ENCODE data around the gene GGT1.
"Not testable (repeated sequence)": the region's sequence is repeated elsewhere in the genome, so short reads cannot be mapped to it uniquely, and the experiment has no call there.

GGT1 gene

GRCh38 chr22:24642307-24642706 is 39.3 kb downstream of the GGT1 start:
- DNase-seq (ENCODE audit: low spot score): not testable (repeated sequence)

- DNase-seq (ENCODE audit: low spot score): not testable (repeated sequence)
Observed at GRCh38 chr22:24644409-24644808, 41.4 kb downstream of the GGT1 start.

GRCh38 chr22:24645408-24646399 is 42.7 kb downstream of the GGT1 start:
- not testable (repeated sequence) for DNase-seq (ENCODE audit: low spot score)

GRCh38 chr22:24646756-24647155 is 43.8 kb downstream of the GGT1 start:
- not testable (repeated sequence) for DNase-seq (ENCODE audit: low spot score)

DNA sequence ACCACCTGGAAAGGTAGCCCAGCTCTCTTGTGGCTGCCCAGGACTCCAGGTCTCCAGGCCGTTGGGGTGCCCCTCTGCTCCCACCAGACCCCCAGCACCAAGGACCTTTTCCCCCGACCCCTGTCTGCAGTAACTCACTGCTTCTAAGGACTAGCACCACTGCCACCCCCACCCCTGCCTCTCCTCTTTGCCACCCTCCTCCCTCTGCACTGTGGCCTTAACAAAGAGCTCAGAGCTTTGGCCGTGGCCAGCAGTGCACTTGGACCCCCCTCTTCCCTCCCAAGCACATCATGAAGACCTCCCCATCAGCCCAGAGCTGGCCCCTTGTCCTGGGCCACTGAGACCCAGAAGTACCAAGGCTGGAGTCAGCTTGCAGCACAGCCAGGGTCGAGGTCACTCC is 46.4 kb downstream of the GGT1 start:
- DNase-seq (ENCODE audit: low spot score): not testable (repeated sequence)

- not testable (repeated sequence) for DNase-seq (ENCODE audit: low spot score)
Observed at GRCh38 chr22:24650884-24651283, 47.9 kb downstream of the GGT1 start.

DNA sequence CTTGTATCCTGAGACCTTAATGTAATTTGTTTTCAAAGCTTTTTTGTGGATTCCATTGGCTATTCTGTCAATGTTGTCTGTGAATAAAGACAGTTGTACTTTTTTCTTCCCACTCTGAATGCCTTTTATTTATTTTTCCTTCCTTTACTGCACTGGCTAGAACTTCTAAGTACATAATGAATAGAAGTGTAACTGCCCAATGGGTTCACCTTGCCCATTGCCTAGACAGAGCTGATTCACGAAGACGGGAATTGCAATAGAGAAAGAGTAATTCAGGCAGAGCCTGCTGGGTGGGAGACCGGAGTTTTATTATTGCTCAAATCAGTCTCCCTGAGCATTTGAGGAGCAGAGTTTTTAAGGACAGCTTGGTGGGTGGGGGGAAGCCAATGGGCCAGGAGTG is 62.4 kb downstream of the GGT1 start:
- not testable (repeated sequence) for DNase-seq (ENCODE audit: low spot score)

DNA sequence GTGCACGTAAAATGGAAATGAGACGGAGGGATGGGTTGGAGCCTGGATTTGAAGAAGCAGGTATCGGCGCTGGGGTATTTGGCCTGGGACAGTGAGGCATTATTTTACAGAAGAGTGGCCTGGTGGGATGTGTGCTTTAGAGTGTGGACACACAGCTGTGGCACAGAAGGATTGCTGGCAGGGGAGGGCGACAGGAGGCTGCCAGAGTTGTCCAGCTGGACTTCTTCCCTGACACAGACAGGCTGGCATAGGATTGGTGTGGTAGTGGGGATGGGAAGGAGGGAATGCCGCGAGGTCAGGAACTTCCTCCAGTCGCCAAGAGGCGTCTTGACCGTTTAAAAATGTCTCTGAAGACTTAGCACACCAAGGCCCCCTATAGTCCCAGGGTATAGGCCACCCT is 64.9 kb downstream of the GGT1 start:
- not testable (repeated sequence) for DNase-seq (ENCODE audit: low spot score)

GRCh38 chr22:24672532-24672931 is 69.5 kb downstream of the GGT1 start:
- DNase-seq (ENCODE audit: low spot score): not testable (repeated sequence)
